Measurements from ENCODE around the gene PPARD. TPM values are rescaled to one million over a fixed set of nuclear protein-coding genes. Genes with fewer than 3 reads are reported as not detected.

PPARD gene
- total and polyA plus RNA-seq, 2 of the 13 experiments (the other 11 are each of a cell fraction or from before 2014, with no cell fraction given): 6.1 to 13.3 TPM

GRCh38 chr6:35360349-35361138 lies 18.2 kb downstream of the PPARD start (continued):
- TF ChIP-seq ZNF580 (CRISPR knock-in tag; IDR thresholded peaks at IDR 0.05; ENCODE audit: borderline replicate concordance, low read depth): peak; percentile 73; the same call in 1 of the 2 replicates
- no peak for TF ChIP-seq BCLAF1 (IDR thresholded peaks at IDR 0.05)
- TF ChIP-seq ZNF639 (CRISPR knock-in tag; conservative IDR thresholded peaks at IDR 0.05): no peak
- peak; percentile 30; the same call in 1 of the 2 replicates for TF ChIP-seq TCF7 (IDR thresholded peaks at IDR 0.05; ENCODE audit: low read depth)
- TF ChIP-seq ZNF275 (CRISPR knock-in tag; IDR thresholded peaks at IDR 0.05; ENCODE audit: borderline replicate concordance): no peak
- TF ChIP-seq HNF1B (CRISPR knock-in tag; IDR thresholded peaks at IDR 0.05): 0 out of 2 replicates have a peak, but pooled peaks have one; percentile 46
- TF ChIP-seq TGIF2 (CRISPR knock-in tag; IDR thresholded peaks at IDR 0.05): peak; percentile 90; the same call in 1 of the 2 replicates
- TF ChIP-seq CHD4 (IDR thresholded peaks at IDR 0.05; ENCODE audit: borderline replicate concordance, low read length): no peak
- no peak for TF ChIP-seq ZNF33A (CRISPR knock-in tag; IDR thresholded peaks at IDR 0.05; ENCODE audit: borderline replicate concordance)
- TF ChIP-seq CREB1 (IDR thresholded peaks at IDR 0.05): peak; percentile 48; the same call in 1 of the 2 replicates
- TF ChIP-seq CREB1 (CRISPR knock-in tag; IDR thresholded peaks at IDR 0.05): peak; percentile 59
- no peak for TF ChIP-seq ZNF674 (CRISPR knock-in tag; IDR thresholded peaks at IDR 0.05; ENCODE audit: low read depth)
- peak; percentile 97 for TF ChIP-seq HDAC2 (CRISPR knock-in tag; IDR thresholded peaks at IDR 0.05)
- TF ChIP-seq ZNF558 (CRISPR knock-in tag; IDR thresholded peaks at IDR 0.05; ENCODE audit: borderline replicate concordance): no peak
- TF ChIP-seq SOX13 (IDR thresholded peaks at IDR 0.05): no peak
- peak in 1 of 2 experiments; percentile 82; a peak in 2 of 4 replicates for TF ChIP-seq SOX13 (CRISPR knock-in tag; conservative IDR thresholded peaks at IDR 0.05 in 1 of 2, IDR thresholded peaks at IDR 0.05 in 1 of 2)
- TF ChIP-seq SRF (IDR thresholded peaks at IDR 0.05; ENCODE audit: low read depth, low read length): peak; percentile 30; the same call in 1 of the 2 replicates
- no peak for TF ChIP-seq JUNB (CRISPR knock-in tag; IDR thresholded peaks at IDR 0.05; ENCODE audit: borderline replicate concordance)
- TF ChIP-seq KLF15 (CRISPR knock-in tag; IDR thresholded peaks at IDR 0.05; ENCODE audit: borderline replicate concordance): no peak
- no peak for TF ChIP-seq ZFP91 (CRISPR knock-in tag; IDR thresholded peaks at IDR 0.05; ENCODE audit: borderline replicate concordance)

All from HepG2 (cell line).